K562 (cell line): Measurements from ENCODE around the gene CTDSP1. TPM values are rescaled to one million over a fixed set of nuclear protein-coding genes. Genes with fewer than 3 reads are reported as not detected.

Experiments used
- CEBPG ChIP-seq, 3 experiments: fragments of 200-800 bp in 1 of 3; sonication (Bioruptor generic) in 1 of 3; sonication (generic) in 1 of 3; formaldehyde crosslinking in 1 of 3; IDR thresholded peaks in 2 of 3; conservative IDR thresholded peaks in 1 of 3; 2 replicates each; pipeline versions ENCODE4 v1.6.1 to v1.8.0; 2016 to 2022; ENCODE audit warnings: missing compliant biosample characterization in 2 of 3, missing genetic modification characterization in 2 of 3, mild to moderate bottlenecking in 1 of 3, missing genetic modification reagents in 1 of 3
- COPS2 ChIP-seq: fragments of 450-650 bp; conservative IDR thresholded peaks from 2 replicates; pipeline ENCODE4 v1.6.1; 2016; ENCODE audit warnings: mild to moderate bottlenecking, moderate library complexity
- FOXJ2 ChIP-seq: fragments of 200-800 bp; sonication (Bioruptor generic); IDR thresholded peaks from 2 replicates; pipeline ENCODE4 v1.6.1; 2016; ENCODE audit warnings: missing genetic modification characterization, missing compliant biosample characterization
- HCFC1 ChIP-seq: IDR thresholded peaks from 2 replicates; pipeline ENCODE4 v1.6.1; 2012; ENCODE audit warnings: low read depth, low read length, improper control_type of control experiment
- SMAD1 ChIP-seq: fragments of 150-350 bp; IDR thresholded peaks from 2 replicates; pipeline ENCODE4 v1.6.1; 2014; ENCODE audit warnings: low read length, low read depth; ENCODE audit not compliant: partially characterized antibody
- SRF ChIP-seq, 2 experiments: fragments of 250-450, 450-650 bp in 1 of 2; sonication (Bioruptor Pico) in 1 of 2; sonication (generic) in 1 of 2; formaldehyde crosslinking; IDR thresholded peaks; 2 replicates each; pipeline versions ENCODE4 v1.5.0 to v1.5.1; 2020 to 2022; ENCODE audit warnings: mild to moderate bottlenecking in 1 of 2, missing genetic modification reagents in 1 of 2
- ZBTB8A ChIP-seq: fragments of 450-650 bp; IDR thresholded peaks from 2 replicates; pipeline ENCODE4 v1.6.1; 2018; ENCODE audit warnings: mild to moderate bottlenecking, moderate library complexity; ENCODE audit not compliant: partially characterized antibody
- ZNF12 ChIP-seq: sonication (generic); formaldehyde crosslinking; IDR thresholded peaks from 2 replicates; pipeline ENCODE4 v1.4.0; 2020; ENCODE audit warnings: mild to moderate bottlenecking, missing genetic modification reagents
- polyA plus RNA-seq, 8 experiments: library from polyadenylated mRNA; depleted of rRNA in 4 of 8; stranded (reverse) in 5 of 8; unstranded in 3 of 8; fragments of >200 nt; fragmentation: Nextera tagmentation in 2 of 8; fragmentation: Illumina TruSeq in 1 of 8; extraction: Ambion mirVana in 2 of 8; extraction: Trizol in 1 of 8; gene quantifications; 2 replicates each; pipeline versions ENCODE4 v1.2.1 to v1.2.3, GENCODE V29; 2011 to 2014; ENCODE audit warnings: inconsistent platforms in 1 of 8, missing spikeins in 1 of 8
- total RNA-seq, 7 experiments: library from RNA; depleted of rRNA in 6 of 7; stranded (reverse); fragments of >200 nt in 6 of 7; fragmentation: Illumina TruSeq in 2 of 7; extraction: Trizol in 2 of 7; gene quantifications; 2 replicates each; pipeline versions ENCODE4 v1.2.1 to v1.2.3, GENCODE V29; 2011 to 2021; ENCODE audit warnings: low replicate concordance in 1 of 7
- TF ChIP-seq, protein P1 (sequence below): sonication (generic); formaldehyde crosslinking; IDR thresholded peaks from 2 replicates; pipeline ENCODE4 v1.8.1; 2023; ENCODE audit warnings: mild to moderate bottlenecking, missing genetic modification reagents
- TF ChIP-seq, protein P2 (sequence below): fragments of 450-650 bp; IDR thresholded peaks from 2 replicates; pipeline ENCODE4 v1.6.1; 2016; ENCODE audit warnings: mild to moderate bottlenecking, moderate library complexity

Gene CTDSP1
- total and polyA plus RNA-seq, 9 of the 15 experiments (the other 6 are each of a cell fraction or from before 2014, with no cell fraction given) = 2.4 to 74.8 (median 45.8) TPM

DNA sequence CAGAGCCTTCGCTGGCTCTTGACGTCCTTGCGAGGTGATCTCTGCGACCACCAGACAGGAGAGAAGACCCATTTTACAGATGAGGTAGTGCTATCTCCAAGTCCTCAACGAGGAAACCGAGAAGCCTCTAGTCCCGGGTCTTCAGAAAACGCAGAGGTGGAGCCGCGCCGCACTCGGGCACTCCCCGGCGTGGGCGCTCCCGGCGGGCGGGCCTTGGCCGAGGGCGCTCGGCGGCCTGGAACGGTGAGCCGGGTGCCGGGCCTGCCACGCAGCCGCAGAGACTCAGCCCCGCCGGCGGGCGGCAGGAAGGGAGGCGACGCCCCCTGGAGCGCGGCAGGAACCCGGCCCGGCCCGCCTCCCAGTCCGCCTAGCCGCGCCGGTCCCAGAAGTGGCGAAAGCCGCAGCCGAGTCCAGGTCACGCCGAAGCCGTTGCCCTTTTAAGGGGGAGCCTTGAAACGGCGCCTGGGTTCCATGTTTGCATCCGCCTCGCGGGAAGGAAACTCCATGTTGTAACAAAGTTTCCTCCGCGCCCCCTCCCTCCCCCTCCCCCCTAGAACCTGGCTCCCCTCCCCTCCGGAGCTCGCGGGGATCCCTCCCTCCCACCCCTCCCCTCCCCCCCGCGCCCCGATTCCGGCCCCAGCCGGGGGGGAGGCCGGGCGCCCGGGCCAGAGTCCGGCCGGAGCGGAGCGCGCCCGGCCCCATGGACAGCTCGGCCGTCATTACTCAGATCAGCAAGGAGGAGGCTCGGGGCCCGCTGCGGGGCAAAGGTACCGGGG lies at the start of gene CTDSP1 (continued):
- no peak for TF ChIP-seq FOXJ2 (tag)
- TF ChIP-seq HCFC1 = peak; percentile 39; the same call in 1 of the 2 replicates
- TF ChIP-seq SMAD1 = no peak
- TF ChIP-seq, protein P1, sequence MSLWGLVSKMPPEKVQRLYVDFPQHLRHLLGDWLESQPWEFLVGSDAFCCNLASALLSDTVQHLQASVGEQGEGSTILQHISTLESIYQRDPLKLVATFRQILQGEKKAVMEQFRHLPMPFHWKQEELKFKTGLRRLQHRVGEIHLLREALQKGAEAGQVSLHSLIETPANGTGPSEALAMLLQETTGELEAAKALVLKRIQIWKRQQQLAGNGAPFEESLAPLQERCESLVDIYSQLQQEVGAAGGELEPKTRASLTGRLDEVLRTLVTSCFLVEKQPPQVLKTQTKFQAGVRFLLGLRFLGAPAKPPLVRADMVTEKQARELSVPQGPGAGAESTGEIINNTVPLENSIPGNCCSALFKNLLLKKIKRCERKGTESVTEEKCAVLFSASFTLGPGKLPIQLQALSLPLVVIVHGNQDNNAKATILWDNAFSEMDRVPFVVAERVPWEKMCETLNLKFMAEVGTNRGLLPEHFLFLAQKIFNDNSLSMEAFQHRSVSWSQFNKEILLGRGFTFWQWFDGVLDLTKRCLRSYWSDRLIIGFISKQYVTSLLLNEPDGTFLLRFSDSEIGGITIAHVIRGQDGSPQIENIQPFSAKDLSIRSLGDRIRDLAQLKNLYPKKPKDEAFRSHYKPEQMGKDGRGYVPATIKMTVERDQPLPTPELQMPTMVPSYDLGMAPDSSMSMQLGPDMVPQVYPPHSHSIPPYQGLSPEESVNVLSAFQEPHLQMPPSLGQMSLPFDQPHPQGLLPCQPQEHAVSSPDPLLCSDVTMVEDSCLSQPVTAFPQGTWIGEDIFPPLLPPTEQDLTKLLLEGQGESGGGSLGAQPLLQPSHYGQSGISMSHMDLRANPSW = no peak
- peak in 1 of 2 experiments; percentile 76; a peak in 2 of 4 replicates for TF ChIP-seq SRF (CRISPR knock-in tag; IDR thresholded peaks at IDR 0.05)
- no peak; the same call in 1 of the 2 replicates for TF ChIP-seq CEBPG (CRISPR knock-in tag; IDR thresholded peaks at IDR 0.05)
- TF ChIP-seq CEBPG (tag; conservative IDR thresholded peaks at IDR 0.05 in 1 of 2, IDR thresholded peaks at IDR 0.05 in 1 of 2) = no peak
- TF ChIP-seq, protein P2, sequence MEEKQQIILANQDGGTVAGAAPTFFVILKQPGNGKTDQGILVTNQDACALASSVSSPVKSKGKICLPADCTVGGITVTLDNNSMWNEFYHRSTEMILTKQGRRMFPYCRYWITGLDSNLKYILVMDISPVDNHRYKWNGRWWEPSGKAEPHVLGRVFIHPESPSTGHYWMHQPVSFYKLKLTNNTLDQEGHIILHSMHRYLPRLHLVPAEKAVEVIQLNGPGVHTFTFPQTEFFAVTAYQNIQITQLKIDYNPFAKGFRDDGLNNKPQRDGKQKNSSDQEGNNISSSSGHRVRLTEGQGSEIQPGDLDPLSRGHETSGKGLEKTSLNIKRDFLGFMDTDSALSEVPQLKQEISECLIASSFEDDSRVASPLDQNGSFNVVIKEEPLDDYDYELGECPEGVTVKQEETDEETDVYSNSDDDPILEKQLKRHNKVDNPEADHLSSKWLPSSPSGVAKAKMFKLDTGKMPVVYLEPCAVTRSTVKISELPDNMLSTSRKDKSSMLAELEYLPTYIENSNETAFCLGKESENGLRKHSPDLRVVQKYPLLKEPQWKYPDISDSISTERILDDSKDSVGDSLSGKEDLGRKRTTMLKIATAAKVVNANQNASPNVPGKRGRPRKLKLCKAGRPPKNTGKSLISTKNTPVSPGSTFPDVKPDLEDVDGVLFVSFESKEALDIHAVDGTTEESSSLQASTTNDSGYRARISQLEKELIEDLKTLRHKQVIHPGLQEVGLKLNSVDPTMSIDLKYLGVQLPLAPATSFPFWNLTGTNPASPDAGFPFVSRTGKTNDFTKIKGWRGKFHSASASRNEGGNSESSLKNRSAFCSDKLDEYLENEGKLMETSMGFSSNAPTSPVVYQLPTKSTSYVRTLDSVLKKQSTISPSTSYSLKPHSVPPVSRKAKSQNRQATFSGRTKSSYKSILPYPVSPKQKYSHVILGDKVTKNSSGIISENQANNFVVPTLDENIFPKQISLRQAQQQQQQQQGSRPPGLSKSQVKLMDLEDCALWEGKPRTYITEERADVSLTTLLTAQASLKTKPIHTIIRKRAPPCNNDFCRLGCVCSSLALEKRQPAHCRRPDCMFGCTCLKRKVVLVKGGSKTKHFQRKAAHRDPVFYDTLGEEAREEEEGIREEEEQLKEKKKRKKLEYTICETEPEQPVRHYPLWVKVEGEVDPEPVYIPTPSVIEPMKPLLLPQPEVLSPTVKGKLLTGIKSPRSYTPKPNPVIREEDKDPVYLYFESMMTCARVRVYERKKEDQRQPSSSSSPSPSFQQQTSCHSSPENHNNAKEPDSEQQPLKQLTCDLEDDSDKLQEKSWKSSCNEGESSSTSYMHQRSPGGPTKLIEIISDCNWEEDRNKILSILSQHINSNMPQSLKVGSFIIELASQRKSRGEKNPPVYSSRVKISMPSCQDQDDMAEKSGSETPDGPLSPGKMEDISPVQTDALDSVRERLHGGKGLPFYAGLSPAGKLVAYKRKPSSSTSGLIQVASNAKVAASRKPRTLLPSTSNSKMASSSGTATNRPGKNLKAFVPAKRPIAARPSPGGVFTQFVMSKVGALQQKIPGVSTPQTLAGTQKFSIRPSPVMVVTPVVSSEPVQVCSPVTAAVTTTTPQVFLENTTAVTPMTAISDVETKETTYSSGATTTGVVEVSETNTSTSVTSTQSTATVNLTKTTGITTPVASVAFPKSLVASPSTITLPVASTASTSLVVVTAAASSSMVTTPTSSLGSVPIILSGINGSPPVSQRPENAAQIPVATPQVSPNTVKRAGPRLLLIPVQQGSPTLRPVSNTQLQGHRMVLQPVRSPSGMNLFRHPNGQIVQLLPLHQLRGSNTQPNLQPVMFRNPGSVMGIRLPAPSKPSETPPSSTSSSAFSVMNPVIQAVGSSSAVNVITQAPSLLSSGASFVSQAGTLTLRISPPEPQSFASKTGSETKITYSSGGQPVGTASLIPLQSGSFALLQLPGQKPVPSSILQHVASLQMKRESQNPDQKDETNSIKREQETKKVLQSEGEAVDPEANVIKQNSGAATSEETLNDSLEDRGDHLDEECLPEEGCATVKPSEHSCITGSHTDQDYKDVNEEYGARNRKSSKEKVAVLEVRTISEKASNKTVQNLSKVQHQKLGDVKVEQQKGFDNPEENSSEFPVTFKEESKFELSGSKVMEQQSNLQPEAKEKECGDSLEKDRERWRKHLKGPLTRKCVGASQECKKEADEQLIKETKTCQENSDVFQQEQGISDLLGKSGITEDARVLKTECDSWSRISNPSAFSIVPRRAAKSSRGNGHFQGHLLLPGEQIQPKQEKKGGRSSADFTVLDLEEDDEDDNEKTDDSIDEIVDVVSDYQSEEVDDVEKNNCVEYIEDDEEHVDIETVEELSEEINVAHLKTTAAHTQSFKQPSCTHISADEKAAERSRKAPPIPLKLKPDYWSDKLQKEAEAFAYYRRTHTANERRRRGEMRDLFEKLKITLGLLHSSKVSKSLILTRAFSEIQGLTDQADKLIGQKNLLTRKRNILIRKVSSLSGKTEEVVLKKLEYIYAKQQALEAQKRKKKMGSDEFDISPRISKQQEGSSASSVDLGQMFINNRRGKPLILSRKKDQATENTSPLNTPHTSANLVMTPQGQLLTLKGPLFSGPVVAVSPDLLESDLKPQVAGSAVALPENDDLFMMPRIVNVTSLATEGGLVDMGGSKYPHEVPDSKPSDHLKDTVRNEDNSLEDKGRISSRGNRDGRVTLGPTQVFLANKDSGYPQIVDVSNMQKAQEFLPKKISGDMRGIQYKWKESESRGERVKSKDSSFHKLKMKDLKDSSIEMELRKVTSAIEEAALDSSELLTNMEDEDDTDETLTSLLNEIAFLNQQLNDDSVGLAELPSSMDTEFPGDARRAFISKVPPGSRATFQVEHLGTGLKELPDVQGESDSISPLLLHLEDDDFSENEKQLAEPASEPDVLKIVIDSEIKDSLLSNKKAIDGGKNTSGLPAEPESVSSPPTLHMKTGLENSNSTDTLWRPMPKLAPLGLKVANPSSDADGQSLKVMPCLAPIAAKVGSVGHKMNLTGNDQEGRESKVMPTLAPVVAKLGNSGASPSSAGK = peak; percentile 63
- no peak for TF ChIP-seq COPS2
- TF ChIP-seq ZNF12 = no peak
- no peak for TF ChIP-seq ZBTB8A
